Mesendoderm (in vitro differentiated cells): ENCODE results near the gene UVSSA.
A peak's percentile ranks its signal among the peaks of the same experiment; 100 is the strongest.

Experiments
- DNase-seq: peaks from one replicate; pipeline ENCODE4 v3.0.0; 2013
- H2AK5ac ChIP-seq: 2 replicates; pipeline ENCODE4 v1.6.1; 2013; ENCODE audit warnings: low read length, inconsistent platforms
- H2BK120ac ChIP-seq: 2 replicates; pipeline ENCODE4 v1.6.1; 2013; ENCODE audit warnings: low read depth, mild to moderate bottlenecking, low read length, moderate library complexity, mixed read lengths
- H2BK15ac ChIP-seq: replicated peaks from 2 replicates; pipeline ENCODE4 v1.6.1; 2013; ENCODE audit warnings: low read depth, mild to moderate bottlenecking, moderate library complexity
- H2BK5ac ChIP-seq: 2 replicates; pipeline ENCODE4 v1.6.1; 2013; ENCODE audit warnings: low read length, inconsistent platforms
- H3K18ac ChIP-seq: 2 replicates; pipeline ENCODE4 v1.6.1; 2013; ENCODE audit warnings: mild to moderate bottlenecking, low read length, mixed read lengths
- H3K23ac ChIP-seq: one replicate; pipeline ENCODE4 v1.6.1; 2013; ENCODE audit warnings: low read length
- H3K27ac ChIP-seq: 2 replicates; pipeline ENCODE4 v1.5.1; 2013; ENCODE audit warnings: low read depth, mild to moderate bottlenecking, inconsistent platforms, low read length, moderate library complexity
- H3K27me3 ChIP-seq: 2 replicates; pipeline ENCODE4 v1.6.1; 2013; ENCODE audit warnings: low read length, control low read depth, mild to moderate bottlenecking, inconsistent platforms; ENCODE audit not compliant: insufficient read depth, poor library complexity
- H3K36me3 ChIP-seq: 2 replicates; pipeline ENCODE4 v1.6.1; 2013; ENCODE audit warnings: low read length, inconsistent platforms; ENCODE audit not compliant: control insufficient read depth, insufficient read depth
- H3K4ac ChIP-seq: one replicate; pipeline ENCODE4 v1.6.1; 2013; ENCODE audit warnings: low read depth, mild to moderate bottlenecking, low read length, moderate library complexity
- H3K4me1 ChIP-seq: 2 replicates; pipeline ENCODE4 v1.6.1; 2013; ENCODE audit warnings: low read depth, low read length, inconsistent platforms; ENCODE audit not compliant: control insufficient read depth
- H3K4me2 ChIP-seq: 2 replicates; pipeline ENCODE4 v1.6.1; 2013; ENCODE audit warnings: low read length
- H3K4me3 ChIP-seq: 2 replicates; pipeline ENCODE4 v1.5.1; 2013; ENCODE audit warnings: mild to moderate bottlenecking, low read length
- H3K56ac ChIP-seq: one replicate; pipeline ENCODE4 v1.6.1; 2013; ENCODE audit warnings: low read length
- H3K79me1 ChIP-seq: 2 replicates; pipeline ENCODE4 v1.6.1; 2013; ENCODE audit warnings: low read length, inconsistent platforms
- H3K79me2 ChIP-seq: 2 replicates; pipeline ENCODE4 v1.6.1; 2013; ENCODE audit warnings: mild to moderate bottlenecking, low read length; ENCODE audit not compliant: control insufficient read depth, insufficient read depth
- H3K9ac ChIP-seq: 2 replicates; pipeline ENCODE4 v1.6.1; 2013; ENCODE audit warnings: low read length, inconsistent platforms
- H4K5ac ChIP-seq: one replicate; pipeline ENCODE4 v1.6.1; 2013; ENCODE audit warnings: low read length
- H4K8ac ChIP-seq: one replicate; pipeline ENCODE4 v1.6.1; 2013; ENCODE audit warnings: low read depth, mild to moderate bottlenecking, control low read depth, low read length, moderate library complexity
- WGBS: extraction: QIAGEN DNeasy Blood & Tissue Kit; methylation state at CpG from one replicate; pipeline ENCODE4 v1.1.7; 2013; ENCODE audit warnings: low lambda C conversion rate, missing lambda C conversion rate; ENCODE audit not compliant: insufficient coverage; ENCODE audit errors: extremely low coverage; 5-methylcytosine and 5-hydroxymethylcytosine counted together

The UVSSA gene

DNA sequence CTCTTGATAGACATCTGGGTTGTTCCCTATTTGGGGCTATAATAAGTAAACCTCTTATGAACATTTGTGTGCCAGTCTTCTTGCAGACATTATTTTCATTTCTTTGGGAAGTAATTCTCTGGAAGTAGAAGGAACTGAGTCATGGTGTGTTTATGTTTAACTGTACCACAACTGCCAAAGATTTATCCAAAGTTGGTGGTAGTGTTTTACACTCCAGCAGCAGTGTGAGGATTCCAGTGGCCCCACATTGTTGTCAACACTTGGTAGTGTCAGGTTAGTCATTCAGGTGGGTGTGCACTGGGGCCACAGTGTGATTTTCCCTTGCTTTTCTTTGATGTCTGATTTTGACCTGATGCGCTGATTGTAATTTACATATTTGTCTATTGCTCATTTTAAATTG lies 5.0 kb upstream of the UVSSA start:
- no peak overlapping the region for H3K4me3 ChIP-seq
- H3K36me3 ChIP-seq: peaks cover 7% of the 10 kb centered on the region
- no CpG with 5 or more reads among the region's 1 CpG for WGBS
- H3K27ac ChIP-seq: no peak overlapping the region
- H3K79me1 ChIP-seq: peaks cover 3% of the 10 kb centered on the region
- DNase-seq: no peak
- no peak overlapping the region for H3K23ac ChIP-seq
- H3K4me1 ChIP-seq: no peaks in the 10 kb centered on the region
- H3K4ac ChIP-seq: no peak overlapping the region
- H3K56ac ChIP-seq: no peak overlapping the region
- H3K9ac ChIP-seq: no peak overlapping the region
- no peak overlapping the region for H3K18ac ChIP-seq
- H3K79me2 ChIP-seq: no peaks in the 10 kb centered on the region
- H4K5ac ChIP-seq: no peak overlapping the region
- no peak overlapping the region for H3K4me2 ChIP-seq
- no peak overlapping the region for H2BK120ac ChIP-seq
- no peak overlapping the region for H4K8ac ChIP-seq
- no peak overlapping the region for H2BK5ac ChIP-seq
- H2AK5ac ChIP-seq: no peak overlapping the region
- H3K27me3 ChIP-seq: no peaks in the 10 kb centered on the region
- no peak overlapping the region for H2BK15ac ChIP-seq

DNA sequence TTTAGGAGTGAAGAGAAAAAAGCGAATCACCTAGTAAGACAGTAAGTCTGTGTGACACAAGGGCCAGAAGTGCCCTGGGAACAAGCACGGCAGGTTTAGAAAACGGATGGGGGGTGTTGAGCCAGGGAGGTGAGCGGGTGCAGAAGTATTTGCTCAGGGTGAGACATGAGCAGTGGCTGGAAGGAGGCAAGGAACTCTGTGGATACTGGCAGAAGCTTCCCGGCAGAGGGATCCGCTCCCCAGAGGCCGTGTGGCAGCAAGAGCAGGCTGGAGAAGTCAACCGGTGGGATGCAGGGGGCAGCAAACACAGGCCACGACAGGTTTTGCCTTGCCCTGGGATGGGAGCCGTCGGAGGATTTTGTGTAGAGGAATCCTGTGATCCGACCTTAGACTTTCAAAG lies 2.3 kb upstream of the UVSSA start:
- no CpG with 5 or more reads among the region's 12 CpGs for WGBS
- Histone ChIP-seq H3K27ac (no peak overlapping the region), H2BK120ac (no peak overlapping the region)

DNA sequence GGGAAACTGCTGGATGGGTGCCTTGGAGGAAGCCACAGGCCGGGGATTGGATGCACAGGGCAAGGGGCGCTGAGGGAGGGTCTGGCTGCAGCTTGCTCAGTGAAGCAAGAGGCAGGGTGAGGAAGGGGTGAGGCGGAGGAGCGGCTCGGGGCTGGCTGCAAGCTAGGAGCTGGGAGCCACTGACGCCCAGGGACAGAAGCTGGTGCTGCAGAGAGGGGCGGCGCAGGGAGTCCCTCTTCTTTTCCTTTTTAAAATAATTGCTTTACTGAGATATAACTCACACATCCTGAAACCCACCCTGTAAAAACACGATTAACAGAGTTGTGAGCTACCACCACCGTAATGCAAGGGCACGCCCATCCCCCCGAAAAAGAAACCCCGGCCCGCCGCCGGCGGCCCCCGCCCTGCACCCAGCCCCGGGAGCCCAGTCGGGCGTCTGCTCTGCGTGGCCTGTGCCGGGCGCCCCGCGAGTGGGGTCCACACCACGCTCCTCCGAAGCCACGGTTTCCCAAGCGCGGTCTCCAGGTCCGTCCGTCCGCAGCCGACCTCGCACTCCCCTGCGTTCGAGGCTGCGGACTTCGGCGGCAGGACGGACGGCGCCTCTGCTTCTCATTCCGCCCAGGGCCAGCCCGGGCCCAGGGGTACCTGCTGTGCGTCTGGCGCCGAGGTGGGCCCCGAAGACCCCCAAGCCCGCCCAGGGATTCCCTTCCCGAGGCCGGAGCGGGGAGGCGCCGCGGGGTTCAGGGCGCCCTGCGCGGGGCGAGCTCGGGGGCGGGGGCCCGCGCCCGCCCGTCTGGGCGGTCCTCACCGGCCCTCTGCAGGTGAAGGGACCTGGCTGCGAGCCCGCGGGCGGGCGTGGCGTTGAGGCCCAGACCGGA lies 866 bp upstream of the UVSSA start:
- no CpG with 5 or more reads among the region's 76 CpGs for WGBS

More for the DNA sequence above, 2.3 kb upstream of the UVSSA start:
- Histone ChIP-seq H3K18ac (no peak overlapping the region), H3K56ac (peak overlapping the region; percentile 64), H3K9ac (peak overlapping the region; percentile 34), H3K23ac (peak overlapping the region; percentile 89), H3K27me3 (no peaks in the 10 kb centered on the region), H3K4me1 (no peaks in the 10 kb centered on the region), H3K79me2 (no peaks in the 10 kb centered on the region), H3K79me1 (peaks cover 5% of the 10 kb centered on the region), H2BK15ac (no peak overlapping the region), H3K4me2 (no peak overlapping the region), H2BK5ac (no peak overlapping the region), H4K5ac (no peak overlapping the region), H4K8ac (no peak overlapping the region), H3K36me3 (no peaks in the 10 kb centered on the region), H3K4ac (no peak overlapping the region), H3K4me3 (no peak overlapping the region), H2AK5ac (no peak overlapping the region)
- DNase-seq: no peak

DNA sequence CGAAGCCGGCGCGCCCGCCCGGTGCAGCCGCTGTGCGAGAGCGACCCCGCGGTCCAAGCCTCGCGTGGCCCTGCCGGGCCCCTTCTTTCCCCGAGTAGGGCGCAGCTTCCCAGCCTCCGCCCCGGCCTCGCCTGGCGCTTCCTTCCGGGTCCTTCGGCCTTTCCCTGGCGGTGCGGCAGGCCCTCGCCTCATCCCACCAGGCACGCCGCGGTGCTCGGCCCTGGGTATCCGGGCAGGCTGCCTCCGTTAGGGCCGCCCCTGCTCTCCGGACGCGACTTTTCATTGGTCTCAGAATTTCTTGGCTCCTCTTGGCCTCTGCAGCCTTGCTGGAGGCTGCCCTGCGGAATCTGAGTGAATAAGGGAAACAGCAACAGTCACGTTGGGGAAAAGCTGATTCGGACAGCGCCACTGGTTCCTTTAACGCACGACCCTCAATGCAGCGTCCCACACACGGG lies 429 bp downstream of the UVSSA start:
- WGBS: no CpG with 5 or more reads among the region's 43 CpGs

More for the DNA sequence above, 866 bp upstream of the UVSSA start:
- Histone ChIP-seq H3K4me3 (peak overlapping the region; percentile 82), H3K79me2 (no peaks in the 10 kb centered on the region), H3K23ac (no peak overlapping the region), H4K8ac (peak overlapping the region; percentile 66), H2BK120ac (no peak overlapping the region), H3K4me1 (no peaks in the 10 kb centered on the region), H4K5ac (no peak overlapping the region), H2BK5ac (peak overlapping the region; percentile 13), H3K56ac (peak overlapping the region; percentile 97), H3K27ac (peak overlapping the region; percentile 89), H3K27me3 (no peaks in the 10 kb centered on the region), H3K4me2 (peak overlapping the region; percentile 23), H3K79me1 (peaks cover 7% of the 10 kb centered on the region), H3K4ac (peak overlapping the region; percentile 46), H3K18ac (peak overlapping the region; percentile 60), H3K36me3 (no peaks in the 10 kb centered on the region), H3K9ac (peak overlapping the region; percentile 98), H2BK15ac (no peak overlapping the region), H2AK5ac (no peak overlapping the region)
- DNase-seq: peak; percentile 86

DNA sequence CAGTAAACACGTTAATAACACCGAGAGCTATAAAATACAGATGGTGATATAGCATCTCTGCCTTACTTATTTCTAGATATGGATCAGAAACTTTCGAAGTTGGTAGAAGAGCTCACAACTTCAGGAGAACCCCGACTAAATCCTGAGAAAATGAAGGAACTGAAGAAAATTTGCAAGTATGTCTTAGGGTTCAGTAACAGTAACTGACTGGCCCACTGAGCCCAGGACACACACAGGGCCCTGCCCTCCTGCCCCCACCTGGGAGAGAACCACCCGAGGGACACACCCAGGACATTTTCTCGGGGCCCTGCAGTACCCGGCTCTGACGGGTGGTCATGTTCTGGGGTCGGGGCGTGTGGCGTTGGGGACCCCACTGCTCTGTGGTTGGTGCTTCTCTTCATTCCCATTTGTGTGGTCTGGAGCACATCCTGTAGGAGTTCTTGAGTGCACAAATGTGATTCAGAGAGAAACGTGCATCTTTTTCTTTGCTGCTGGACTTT lies 1.1 kb downstream of the UVSSA start:
- H3K27ac ChIP-seq: peak overlapping the region; percentile 93
- no peaks in the 10 kb centered on the region for H3K79me2 ChIP-seq
- H3K4me1 ChIP-seq: no peaks in the 10 kb centered on the region
- no peaks in the 10 kb centered on the region for H3K27me3 ChIP-seq
- DNase-seq: no peak
- H3K4ac ChIP-seq: peak overlapping the region; percentile 59
- H3K4me3 ChIP-seq: no peak overlapping the region
- no peaks in the 10 kb centered on the region for H3K36me3 ChIP-seq
- H4K5ac ChIP-seq: no peak overlapping the region
- H2BK120ac ChIP-seq: no peak overlapping the region
- no CpG with 5 or more reads among the region's 12 CpGs for WGBS
- H3K4me2 ChIP-seq: peak overlapping the region; percentile 94
- H3K18ac ChIP-seq: no peak overlapping the region
- H2AK5ac ChIP-seq: no peak overlapping the region
- no peak overlapping the region for H3K23ac ChIP-seq
- no peak overlapping the region for H2BK15ac ChIP-seq
- H3K56ac ChIP-seq: peak overlapping the region; percentile 98
- H3K9ac ChIP-seq: peak overlapping the region; percentile 99
- peaks cover 7% of the 10 kb centered on the region for H3K79me1 ChIP-seq
- no peak overlapping the region for H4K8ac ChIP-seq
- no peak overlapping the region for H2BK5ac ChIP-seq

More for the DNA sequence above, 429 bp downstream of the UVSSA start:
- peak overlapping the region; percentile 89 for H3K23ac ChIP-seq
- H3K79me2 ChIP-seq: no peaks in the 10 kb centered on the region
- H4K8ac ChIP-seq: no peak overlapping the region
- no peak overlapping the region for H2BK15ac ChIP-seq
- H2AK5ac ChIP-seq: peak overlapping the region; percentile 78
- peak overlapping the region; percentile 94 for H3K4me2 ChIP-seq
- H3K4me3 ChIP-seq: peak overlapping the region; percentile 87
- peak overlapping the region; percentile 99 for H3K9ac ChIP-seq
- H3K36me3 ChIP-seq: no peaks in the 10 kb centered on the region
- peak overlapping the region; percentile 63 for H2BK120ac ChIP-seq
- H4K5ac ChIP-seq: no peak overlapping the region
- H3K4me1 ChIP-seq: no peaks in the 10 kb centered on the region
- DNase-seq: peak; percentile 82
- peak overlapping the region; percentile 93 for H3K27ac ChIP-seq
- H3K18ac ChIP-seq: peak overlapping the region; percentile 69
- H3K27me3 ChIP-seq: no peaks in the 10 kb centered on the region
- H3K79me1 ChIP-seq: peaks cover 7% of the 10 kb centered on the region
- peak overlapping the region; percentile 63 for H2BK5ac ChIP-seq
- peak overlapping the region; percentile 93 for H3K4ac ChIP-seq
- H3K56ac ChIP-seq: peak overlapping the region; percentile 98
